Parathyroid adenoma (tissue), 2 donors: ENCODE data around the gene PRL.

Source experiments
- H2AFZ ChIP-seq: fragments of 300-600 bp; sonication (generic); one replicate; pipeline ENCODE4 v1.7.0; 2017; ENCODE audit warnings: antibody characterized with exemption, mild to moderate bottlenecking
- H3K27ac ChIP-seq: fragments of 300-600 bp; sonication (generic); one replicate; pipeline ENCODE4 v1.7.0; 2017
- H3K27me3 ChIP-seq: fragments of 300-600 bp; sonication (generic); one replicate; pipeline ENCODE4 v1.7.0; 2017; ENCODE audit warnings: low read length; ENCODE audit not compliant: control insufficient read depth, insufficient read depth
- H3K36me3 ChIP-seq: fragments of 300-600 bp; sonication (generic); one replicate; pipeline ENCODE4 v1.7.0; 2017; ENCODE audit warnings: low read length; ENCODE audit not compliant: control insufficient read depth, insufficient read depth
- H3K4me1 ChIP-seq: fragments of 300-600 bp; sonication (generic); one replicate; pipeline ENCODE4 v1.7.0; 2017; ENCODE audit warnings: control low read depth
- H3K4me2 ChIP-seq: fragments of 300-600 bp; sonication (generic); one replicate; pipeline ENCODE4 v1.7.0; 2017; ENCODE audit warnings: low read length
- H3K4me3 ChIP-seq: fragments of 300-600 bp; sonication (generic); one replicate; pipeline ENCODE4 v1.7.0; 2017; ENCODE audit warnings: low read depth, low read length
- H3K79me2 ChIP-seq: fragments of 300-600 bp; sonication (generic); one replicate; pipeline ENCODE4 v1.7.0; 2017; ENCODE audit warnings: control low read depth
- H3K9ac ChIP-seq: fragments of 300-600 bp; sonication (generic); one replicate; pipeline ENCODE4 v1.7.0; 2017; ENCODE audit warnings: mild to moderate bottlenecking
- H3K9me3 ChIP-seq: fragments of 300-600 bp; sonication (generic); one replicate; pipeline ENCODE4 v1.7.0; 2017; ENCODE audit warnings: low read length; ENCODE audit not compliant: control insufficient read depth
- CTCF ChIP-seq: fragments of 300-600 bp; sonication (generic); IDR thresholded peaks from one replicate; pipeline ENCODE4 v1.7.0; 2017; ENCODE audit warnings: antibody characterized with exemption, mild to moderate bottlenecking
- donor health status: primary hyperparathyroidism.

The PRL gene

GRCh38 chr6:22296936-22297335, at the start of gene PRL:
PRL (minus strand) TSS chr6:22297036; CDS start chr6:22296982, 54 bp downstream.
- no peaks in the 10 kb centered on the region for H3K36me3 ChIP-seq
- no peaks in the 10 kb centered on the region for H3K4me1 ChIP-seq
- no peaks in the 10 kb centered on the region for H3K9me3 ChIP-seq

GRCh38 chr6:22343864-22344263, 47.0 kb upstream of the PRL start:
- Histone ChIP-seq H3K9ac (no peak overlapping the region), H3K36me3 (no peaks in the 10 kb centered on the region), H3K79me2 (no peaks in the 10 kb centered on the region), H3K4me3 (no peak overlapping the region), H3K27ac (no peak overlapping the region), H2AFZ (no peak overlapping the region), H3K4me2 (no peak overlapping the region), H3K27me3 (no peaks in the 10 kb centered on the region), H3K9me3 (no peaks in the 10 kb centered on the region), H3K4me1 (no peaks in the 10 kb centered on the region)
- TF ChIP-seq CTCF = no peak

More at GRCh38 chr6:22296936-22297335, at the start of gene PRL:
- no peak for TF ChIP-seq CTCF
- Histone ChIP-seq H3K4me2 (no peak within 1 kb of the TSS), H3K9ac (no peak within 1 kb of the TSS), H3K27me3 (no peaks in the 10 kb centered on the region), H3K4me3 (no peak within 1 kb of the TSS), H3K27ac (no peak within 1 kb of the TSS), H2AFZ (no peak within 1 kb of the TSS), H3K79me2 (no peaks in the 10 kb centered on the region)

GRCh38 chr6:22334778-22335177, 37.9 kb upstream of the PRL start:
- Histone ChIP-seq H3K9ac (no peak overlapping the region), H3K27ac (no peak overlapping the region), H3K4me1 (no peaks in the 10 kb centered on the region), H2AFZ (no peak overlapping the region), H3K27me3 (no peaks in the 10 kb centered on the region), H3K4me2 (no peak overlapping the region), H3K36me3 (no peaks in the 10 kb centered on the region), H3K4me3 (no peak overlapping the region), H3K79me2 (no peaks in the 10 kb centered on the region), H3K9me3 (no peaks in the 10 kb centered on the region)
- TF ChIP-seq CTCF = no peak

GRCh38 chr6:22333802-22334201, 37.0 kb upstream of the PRL start:
- Histone ChIP-seq H3K36me3 (no peaks in the 10 kb centered on the region), H3K4me1 (no peaks in the 10 kb centered on the region), H3K4me2 (no peak overlapping the region), H3K79me2 (no peaks in the 10 kb centered on the region), H2AFZ (no peak overlapping the region), H3K27me3 (no peaks in the 10 kb centered on the region), H3K4me3 (no peak overlapping the region), H3K27ac (no peak overlapping the region), H3K9me3 (no peaks in the 10 kb centered on the region), H3K9ac (no peak overlapping the region)
- TF ChIP-seq CTCF = no peak

GRCh38 chr6:22332711-22333110, 35.9 kb upstream of the PRL start:
- H2AFZ ChIP-seq = no peak overlapping the region
- no peak for TF ChIP-seq CTCF
- no peaks in the 10 kb centered on the region for H3K4me1 ChIP-seq
- no peak overlapping the region for H3K4me2 ChIP-seq
- H3K9ac ChIP-seq = no peak overlapping the region
- no peak overlapping the region for H3K4me3 ChIP-seq
- no peaks in the 10 kb centered on the region for H3K9me3 ChIP-seq
- no peaks in the 10 kb centered on the region for H3K79me2 ChIP-seq
- H3K27ac ChIP-seq = no peak overlapping the region
- no peaks in the 10 kb centered on the region for H3K27me3 ChIP-seq
- H3K36me3 ChIP-seq = no peaks in the 10 kb centered on the region
